GM19397 (cell line): ENCODE results near the gene GBP4.

ENCODE experiments used
- ATAC-seq: cut with Tn5 transposase; IDR thresholded peaks from one replicate; pipeline ENCODE4 v1.9.1; 2021; ENCODE audit warnings: mild to moderate bottlenecking, moderate library complexity; ENCODE audit not compliant: unreplicated experiment

The GBP4 gene

DNA sequence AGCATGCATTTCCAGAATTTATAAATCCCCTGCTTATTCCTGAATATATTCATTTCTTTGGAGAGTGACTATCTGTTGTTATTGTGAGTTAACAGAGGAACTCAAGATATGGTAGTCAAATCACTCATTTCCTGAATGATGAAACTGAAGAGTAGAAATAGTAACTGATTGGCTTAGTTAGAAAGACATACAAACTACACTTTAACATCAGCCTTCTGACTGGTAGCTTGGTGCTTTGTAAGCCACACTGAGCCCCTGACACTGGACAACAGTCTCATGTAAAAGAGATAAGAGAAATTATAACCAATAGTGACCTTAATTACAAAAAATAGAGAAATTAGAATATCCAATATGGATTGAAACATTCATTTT, 27.7 kb downstream of the GBP4 start:
- ATAC-seq, result no peak

DNA sequence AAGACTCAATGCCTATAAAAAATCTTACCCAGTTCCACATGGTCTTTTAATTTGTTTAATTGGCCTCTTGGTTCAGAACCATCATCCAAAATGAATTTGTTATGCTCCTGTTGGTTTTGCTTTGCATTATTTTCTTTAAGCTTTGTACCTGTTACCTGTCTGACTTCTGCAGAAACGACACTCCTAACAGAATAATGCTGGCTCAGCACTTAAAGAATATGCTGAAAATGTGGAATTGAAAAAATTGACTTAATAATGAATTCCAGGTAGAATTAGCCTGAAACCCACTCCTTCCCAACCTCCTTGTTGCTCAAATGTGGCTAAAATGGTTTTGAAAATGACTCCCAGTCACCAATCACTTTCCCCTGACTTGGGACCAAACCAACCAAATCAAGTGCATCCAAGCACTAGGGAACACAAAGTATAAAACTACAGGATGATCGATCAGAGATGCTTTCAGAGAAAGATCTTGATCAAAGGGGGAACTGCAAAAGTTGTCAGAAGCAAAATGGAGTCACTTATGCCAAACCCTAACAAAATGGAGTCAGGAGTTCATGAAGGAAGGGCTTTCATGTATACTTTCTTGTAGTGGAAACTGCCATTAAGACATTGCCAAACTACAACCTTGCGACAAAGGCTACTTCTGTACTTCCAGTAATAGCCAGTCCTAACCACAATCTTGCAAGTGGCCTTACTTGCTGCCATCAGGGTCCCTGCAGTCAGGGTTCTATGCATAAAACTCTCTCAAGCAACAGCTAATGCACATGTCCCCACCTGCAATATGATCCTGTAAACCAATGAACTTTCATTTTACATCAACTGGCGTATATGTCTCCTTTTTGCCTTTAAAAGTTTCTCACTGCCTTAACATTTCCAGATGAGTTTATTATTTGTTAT, 28.3 kb downstream of the GBP4 start:
- no peak for ATAC-seq

DNA sequence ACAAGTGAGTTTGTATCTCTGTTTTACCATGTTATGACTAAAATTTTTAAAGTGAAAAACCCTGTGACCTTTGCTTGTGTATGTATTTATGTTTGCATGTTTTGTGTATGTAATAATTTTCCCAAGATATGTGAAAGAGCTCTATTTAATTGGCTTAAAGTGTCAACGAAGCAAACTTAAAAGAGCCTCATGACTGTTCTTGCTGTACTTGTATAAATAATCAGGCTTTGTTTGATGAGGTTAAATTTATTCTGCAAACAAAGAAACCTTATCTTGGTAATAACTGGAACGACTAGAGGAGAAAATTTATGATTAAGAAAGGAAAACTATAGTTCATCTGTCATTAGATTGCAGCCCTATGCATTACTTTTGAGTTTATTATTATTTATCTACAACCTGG, 29.6 kb downstream of the GBP4 start:
- no peak for ATAC-seq

DNA sequence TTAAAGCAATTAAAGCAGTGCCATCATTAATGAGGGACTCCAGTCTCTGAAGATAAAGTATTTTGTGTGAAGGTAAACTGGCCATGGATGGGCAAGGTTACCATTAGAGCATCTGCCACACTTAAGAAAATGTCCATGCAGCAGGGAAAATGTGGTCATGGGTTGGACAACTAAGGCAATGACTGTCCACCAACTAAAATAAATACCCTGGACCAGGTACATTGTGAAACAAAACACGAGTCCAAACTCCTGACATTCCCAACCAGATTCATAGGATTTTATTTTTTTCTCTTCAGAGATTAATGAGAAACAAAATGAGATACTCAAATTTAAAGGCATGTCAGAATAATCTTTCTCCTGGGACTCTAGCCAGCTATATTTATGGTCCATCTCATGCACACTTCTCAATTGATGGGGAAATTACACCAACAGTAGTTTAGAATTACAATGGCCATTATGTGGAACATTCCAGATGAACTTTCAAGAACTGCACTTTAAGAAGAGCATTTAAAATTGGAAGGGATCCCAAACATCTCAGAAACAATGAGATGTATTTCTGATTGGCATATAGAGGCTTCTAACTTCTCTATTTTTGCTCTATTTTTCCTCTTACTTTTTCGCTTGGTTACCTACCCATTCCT, 31.0 kb downstream of the GBP4 start:
- no peak for ATAC-seq

DNA sequence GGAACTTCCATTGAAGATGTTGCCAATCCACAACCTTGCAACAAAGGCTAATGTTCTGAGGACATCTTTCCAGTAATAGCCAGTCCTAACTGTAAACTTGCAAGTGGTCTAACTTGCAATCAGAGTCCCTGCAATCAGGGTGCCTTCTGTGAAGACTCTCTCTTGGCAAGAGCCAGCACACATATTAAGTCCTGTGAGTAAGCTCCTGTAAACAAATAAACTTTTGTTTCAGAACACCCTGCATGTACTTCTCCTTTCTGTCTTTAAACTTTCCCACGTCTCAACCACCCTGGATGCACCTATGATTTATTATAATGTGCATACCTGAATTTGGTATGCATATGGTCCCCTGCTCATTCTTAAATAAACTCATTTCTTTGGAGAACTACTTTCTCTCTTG, 32.0 kb downstream of the GBP4 start:
- ATAC-seq, result no peak

DNA sequence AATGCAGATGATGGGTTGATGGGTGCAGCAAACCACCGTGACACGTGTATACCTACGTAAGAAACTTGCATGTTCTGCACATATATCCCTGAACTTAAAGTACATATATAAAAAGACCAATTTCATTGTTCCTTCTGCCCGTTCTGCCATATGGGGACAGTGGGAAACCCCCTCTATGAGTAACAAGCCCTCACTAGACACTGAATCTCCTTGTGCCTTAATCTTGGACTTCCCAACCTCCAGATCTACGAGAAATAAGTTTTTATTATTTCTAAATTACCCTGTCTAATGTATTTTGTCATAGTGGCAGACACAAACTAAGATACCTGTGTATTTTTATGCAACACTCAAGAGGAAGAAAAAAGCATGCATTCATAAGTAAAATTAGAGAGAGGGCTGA, 32.9 kb downstream of the GBP4 start:
- ATAC-seq, result no peak

DNA sequence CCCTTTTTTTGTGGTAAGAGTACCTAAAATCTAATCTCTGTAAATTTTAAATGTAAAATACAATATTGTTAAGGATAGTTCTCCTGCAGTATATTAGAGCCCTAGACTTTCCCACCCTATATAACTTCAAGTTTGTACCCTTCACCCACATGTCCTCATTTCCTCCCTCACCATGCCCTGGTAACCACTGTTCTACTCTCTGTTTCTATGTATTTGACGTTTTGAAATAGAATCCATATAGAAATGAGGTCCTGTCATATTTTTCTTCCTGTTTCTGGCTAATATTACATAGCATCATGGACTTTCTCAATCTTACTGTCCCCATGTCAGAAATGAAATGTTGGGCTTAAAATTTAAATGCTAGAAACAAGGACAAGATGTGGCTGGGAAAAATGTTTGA, 47.7 kb downstream of the GBP4 start:
- no peak for ATAC-seq

DNA sequence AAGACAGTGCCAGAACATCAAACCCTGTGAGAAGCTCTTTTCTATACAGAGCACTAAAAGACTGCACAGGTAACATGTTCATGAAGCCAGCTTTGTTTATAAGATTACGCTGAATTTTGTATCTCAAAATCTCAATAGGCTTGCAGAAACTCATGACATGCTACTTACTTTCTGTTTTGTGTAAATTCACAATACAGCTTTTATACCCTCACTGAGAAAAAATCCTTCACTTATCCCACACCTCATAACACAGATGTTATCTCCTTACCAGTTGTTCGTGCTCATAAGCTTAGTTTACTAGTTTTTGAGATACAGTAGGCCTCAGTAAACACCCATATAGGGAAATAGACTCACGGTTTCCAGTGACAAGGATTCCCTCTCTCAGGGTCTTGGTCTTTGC, 48.8 kb downstream of the GBP4 start:
- no peak for ATAC-seq

DNA sequence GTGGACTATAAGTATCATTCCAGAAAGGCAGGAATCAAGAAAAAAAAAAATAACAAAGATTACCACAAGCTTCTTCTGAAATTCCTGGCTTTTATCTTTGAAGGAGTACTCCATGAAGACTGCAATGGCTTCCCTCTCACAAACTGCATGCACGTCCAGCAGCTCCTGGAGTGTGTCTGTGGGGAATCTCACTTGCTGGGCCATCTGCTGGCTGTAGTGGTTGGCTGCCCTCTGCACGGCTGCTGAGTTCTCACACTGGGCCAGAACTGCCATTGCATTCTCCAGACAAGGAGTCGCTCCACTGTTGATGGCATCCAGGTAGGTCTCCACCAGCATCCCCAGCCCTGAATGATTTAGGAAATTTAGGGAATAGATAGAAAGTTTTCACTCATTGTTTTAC, 49.5 kb downstream of the GBP4 start:
- ATAC-seq, result no peak

DNA sequence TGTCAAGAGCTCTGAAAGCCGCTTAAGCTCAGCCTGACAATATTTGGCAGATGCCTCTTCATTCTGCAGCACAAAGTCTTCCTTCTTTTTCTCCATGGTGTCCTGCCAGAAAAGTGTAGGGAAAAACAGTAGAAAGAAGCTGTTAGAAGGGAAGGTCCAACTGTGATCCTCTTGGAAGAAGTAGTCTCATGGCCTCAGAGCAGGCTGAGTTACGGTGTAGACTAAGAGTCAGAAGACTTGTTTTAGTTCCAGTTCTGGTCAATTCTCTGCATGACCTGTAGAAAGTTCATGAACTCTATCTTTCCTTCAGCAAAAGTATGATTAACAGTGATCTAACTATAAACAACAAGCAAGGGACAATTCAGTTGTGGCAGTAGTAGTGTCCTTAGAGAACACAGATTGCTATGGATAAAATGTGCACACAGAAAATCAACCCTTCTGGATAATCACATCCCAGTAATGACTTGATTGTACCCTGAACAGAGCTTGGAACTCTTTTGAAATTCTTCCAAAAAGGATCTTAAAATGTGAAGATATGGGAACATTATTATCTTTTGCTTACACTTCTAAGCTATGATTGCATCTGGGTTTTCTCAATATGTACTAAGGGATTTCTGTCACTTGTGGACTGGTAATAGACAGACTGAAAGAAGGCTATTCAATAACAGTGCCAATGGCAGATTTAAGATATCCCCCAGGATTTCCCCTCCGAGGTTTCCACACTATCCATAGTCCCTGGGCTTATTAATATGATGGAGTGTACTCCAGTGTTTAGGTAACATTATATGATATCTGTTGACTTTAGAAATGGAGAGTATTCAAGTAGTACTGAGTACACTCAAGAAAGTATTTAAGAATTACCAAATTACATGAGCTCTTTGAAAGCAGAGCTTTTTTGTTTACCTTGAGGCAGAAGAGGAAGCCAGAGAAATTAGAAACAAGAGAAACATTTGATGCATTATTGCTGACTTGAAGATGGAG, 50.8 kb downstream of the GBP4 start:
- no peak for ATAC-seq

DNA sequence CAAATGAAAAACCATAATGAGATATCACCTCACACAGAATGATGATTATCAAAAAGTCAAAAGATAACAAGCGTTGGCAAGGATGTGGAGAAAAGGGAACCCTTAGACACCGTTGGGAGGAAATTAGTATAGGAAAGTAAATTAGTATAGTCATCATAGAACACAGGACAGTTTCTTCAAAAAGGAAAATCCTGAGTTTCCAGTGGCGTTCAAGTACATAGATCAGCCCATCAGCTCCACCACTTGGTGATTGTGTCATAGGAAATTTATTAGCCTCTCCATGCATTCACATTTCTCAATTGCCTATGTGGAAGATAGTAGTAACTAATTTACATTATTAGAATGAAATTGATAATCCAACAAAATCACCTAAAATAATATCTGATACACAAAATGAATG, 52.0 kb downstream of the GBP4 start:
- no peak for ATAC-seq

DNA sequence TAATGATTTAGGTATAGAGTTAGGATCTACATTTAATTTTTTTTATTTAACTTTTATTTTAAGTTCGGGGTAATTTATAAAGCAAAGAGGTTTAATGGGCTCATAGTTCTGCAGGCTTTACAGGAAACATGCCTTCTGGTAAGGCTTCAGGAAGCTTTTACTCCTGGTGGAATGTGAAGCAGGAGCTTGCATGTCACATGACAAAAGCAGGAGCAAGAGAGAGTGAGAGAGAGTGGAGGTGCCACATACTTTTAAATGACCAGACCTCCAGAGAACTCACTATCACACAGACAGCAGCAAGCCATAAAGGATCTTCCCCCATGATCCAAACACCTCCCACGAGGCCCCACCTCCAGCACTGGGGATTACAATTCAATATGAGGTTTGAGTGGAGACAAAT, 55.3 kb downstream of the GBP4 start:
- ATAC-seq, result no peak

DNA sequence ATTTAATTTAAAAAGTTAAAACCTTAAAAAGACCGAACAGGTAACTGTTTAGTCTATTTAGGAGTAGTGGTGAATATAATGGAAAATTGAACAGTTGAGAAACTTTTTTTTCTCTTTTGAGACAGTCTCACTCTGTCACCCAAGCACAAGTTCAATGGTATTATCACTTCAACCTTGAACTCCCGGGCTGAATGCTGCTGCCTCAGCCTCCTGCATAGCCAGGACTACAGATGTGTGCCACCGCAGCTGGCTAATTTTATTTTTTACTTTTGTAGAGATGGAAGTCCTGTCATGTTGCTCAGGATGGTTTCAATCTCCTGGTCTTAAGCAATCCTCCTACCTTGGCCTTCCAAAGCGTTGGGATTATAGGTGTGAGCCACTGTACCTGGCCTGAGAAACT, 56.6 kb downstream of the GBP4 start:
- ATAC-seq, result no peak

DNA sequence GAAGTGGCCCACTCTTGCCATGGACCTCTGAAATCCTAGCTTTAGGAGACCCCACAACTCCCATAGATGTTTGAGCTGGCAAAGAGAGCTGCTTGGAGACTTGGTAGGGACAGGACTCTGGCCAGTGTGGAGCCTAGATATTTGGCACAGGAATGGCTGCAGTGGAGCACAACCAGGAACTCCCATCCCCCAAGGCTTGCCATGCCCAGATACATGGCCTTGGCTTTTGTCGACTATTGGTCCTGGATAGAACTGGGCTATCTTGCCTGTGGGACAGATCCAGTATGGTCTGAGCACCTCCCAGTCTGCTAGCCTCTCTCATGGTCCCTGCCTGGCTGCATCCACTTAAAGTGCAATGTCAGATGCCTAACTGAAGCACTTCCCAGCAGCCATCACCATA, 65.0 kb downstream of the GBP4 start:
- no peak for ATAC-seq
